Central memory CD8-positive, alpha-beta T cell (primary cell): ENCODE results near the gene PRKAR1B.

Experiments
- ATAC-seq: fragments of 150-1000 bp; cut with Tn5 transposase; replicated peaks from 2 replicates; pipeline ENCODE4 v1.10.0; 2022; ENCODE audit warnings: mild to moderate bottlenecking, moderate FRiP score, moderate number of reproducible peaks; ENCODE audit not compliant: poor library complexity, severe bottlenecking; ENCODE audit errors: extremely low read depth
- DNase-seq, 2 donors: peaks; one replicate each; pipeline ENCODE4 v3.0.0; 2021; ENCODE audit warnings: low spot score in 2 of 2
- H3K27ac Mint-ChIP-seq: one replicate; pipeline ENCODE4 v1.8.0; 2022; ENCODE audit warnings: low read depth, mild to moderate bottlenecking, moderate library complexity, mixed read lengths
- H3K27me3 Mint-ChIP-seq: one replicate; pipeline ENCODE4 v1.8.0; 2022; ENCODE audit warnings: mixed read lengths
- H3K36me3 Mint-ChIP-seq: one replicate; pipeline ENCODE4 v1.8.0; 2022; ENCODE audit warnings: mild to moderate bottlenecking, moderate library complexity, mixed read lengths; ENCODE audit not compliant: insufficient read depth
- H3K4me1 Mint-ChIP-seq: one replicate; pipeline ENCODE4 v1.8.0; 2022; ENCODE audit warnings: mixed read lengths
- H3K4me3 Mint-ChIP-seq: one replicate; pipeline ENCODE4 v1.8.0; 2022; ENCODE audit warnings: mild to moderate bottlenecking, moderate library complexity, mixed read lengths
- H3K9me3 Mint-ChIP-seq: one replicate; pipeline ENCODE4 v1.8.0; 2022; ENCODE audit warnings: mixed read lengths

The PRKAR1B gene

DNA sequence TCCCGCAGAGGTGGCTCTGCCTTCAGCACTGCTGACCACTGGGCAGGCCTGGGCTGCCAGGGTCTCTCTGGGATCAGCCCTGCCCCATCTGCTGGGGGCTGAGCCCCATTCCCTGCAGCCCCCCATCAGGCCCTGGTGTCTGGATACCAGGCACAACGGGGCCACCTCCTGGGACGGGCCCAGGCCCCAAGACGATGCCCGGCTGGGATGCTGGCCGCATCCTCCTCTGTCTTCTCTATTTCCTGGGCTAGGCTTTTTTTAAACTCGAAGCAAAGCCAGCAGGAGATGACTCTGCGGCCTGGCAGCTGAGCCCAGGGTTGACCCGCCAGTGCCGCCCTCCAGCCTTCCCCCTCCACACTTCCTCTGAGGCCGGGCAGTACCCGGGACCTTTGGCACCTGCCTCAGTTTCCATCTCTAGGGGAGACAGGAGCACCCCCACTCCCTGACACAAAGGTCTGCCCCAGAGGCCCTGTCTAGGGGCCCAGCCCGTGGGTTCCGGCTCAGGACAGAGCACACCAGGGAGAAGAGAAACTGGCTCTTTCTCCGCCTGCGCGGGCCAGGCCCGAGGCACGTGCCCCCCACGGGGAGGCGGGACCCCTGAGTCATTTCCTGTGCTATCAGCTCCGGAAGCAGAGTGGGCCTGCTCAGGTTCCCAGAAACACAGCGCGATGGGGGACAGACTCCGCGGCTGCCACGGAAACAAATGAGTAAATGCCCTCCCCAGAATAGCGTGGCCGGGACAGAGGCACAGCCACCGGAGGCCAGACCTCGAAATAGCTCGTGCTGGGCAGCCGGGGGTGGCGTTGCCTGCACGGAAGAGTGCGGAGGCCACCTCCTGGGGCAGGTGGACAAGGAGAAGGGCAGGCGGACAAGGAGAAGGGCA, 122.8 kb downstream of the PRKAR1B start:
- Mint-ChIP-seq H3K9me3 (peaks cover 4% of the 10 kb centered on the region), H3K4me3 (peak overlapping the region; percentile 97), H3K36me3 (peaks cover 19% of the 10 kb centered on the region), H3K27me3 (no peaks in the 10 kb centered on the region), H3K4me1 (peaks cover 48% of the 10 kb centered on the region), H3K27ac (peak overlapping the region; percentile 100)
- peak; percentile 83 to 92 for DNase-seq
- ATAC-seq = peak; percentile 89

DNA sequence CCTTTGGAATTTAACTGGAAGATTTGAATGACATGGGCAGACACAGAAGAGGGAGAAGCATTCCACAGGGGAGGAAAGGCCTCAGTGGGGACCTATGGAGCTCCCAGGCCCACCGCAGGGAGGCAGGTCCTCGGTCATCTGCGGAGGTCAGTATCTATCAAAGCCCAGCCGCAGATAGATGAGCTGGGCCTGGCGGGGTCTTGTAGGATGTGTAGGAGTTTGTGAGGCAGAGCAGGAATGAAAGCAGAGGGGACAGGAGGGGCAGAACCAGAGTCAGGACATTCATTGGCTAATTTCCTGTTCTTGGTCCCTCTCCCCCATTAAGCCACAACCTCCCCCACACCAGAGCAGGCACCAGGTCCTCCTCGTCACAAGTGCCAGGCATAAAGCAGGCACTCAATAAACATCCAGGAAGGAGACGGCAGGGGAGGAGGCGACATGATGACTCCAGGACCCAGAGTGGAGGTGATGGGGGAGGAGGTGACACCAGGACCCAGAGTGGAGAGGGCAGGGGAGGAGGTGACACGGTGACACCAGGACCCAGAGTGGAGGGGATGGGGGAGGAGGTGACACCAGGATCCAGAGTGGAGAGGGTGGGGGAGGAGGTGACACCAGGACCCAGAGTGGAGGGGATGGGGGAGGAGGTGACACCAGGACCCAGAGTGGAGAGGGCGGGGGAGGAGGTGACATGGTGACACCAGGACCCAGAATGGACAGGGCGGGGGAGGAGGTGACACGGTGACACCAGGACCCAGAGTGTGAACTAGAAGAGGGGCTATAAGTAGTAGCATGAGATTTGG, 123.7 kb downstream of the PRKAR1B start:
- ATAC-seq (peak; percentile 24), DNase-seq (no peak)
- Mint-ChIP-seq H3K27ac (peak overlapping the region; percentile 100), H3K36me3 (peaks cover 19% of the 10 kb centered on the region), H3K4me1 (peaks cover 45% of the 10 kb centered on the region), H3K4me3 (peak overlapping the region; percentile 59), H3K27me3 (no peaks in the 10 kb centered on the region), H3K9me3 (peaks cover 4% of the 10 kb centered on the region)

DNA sequence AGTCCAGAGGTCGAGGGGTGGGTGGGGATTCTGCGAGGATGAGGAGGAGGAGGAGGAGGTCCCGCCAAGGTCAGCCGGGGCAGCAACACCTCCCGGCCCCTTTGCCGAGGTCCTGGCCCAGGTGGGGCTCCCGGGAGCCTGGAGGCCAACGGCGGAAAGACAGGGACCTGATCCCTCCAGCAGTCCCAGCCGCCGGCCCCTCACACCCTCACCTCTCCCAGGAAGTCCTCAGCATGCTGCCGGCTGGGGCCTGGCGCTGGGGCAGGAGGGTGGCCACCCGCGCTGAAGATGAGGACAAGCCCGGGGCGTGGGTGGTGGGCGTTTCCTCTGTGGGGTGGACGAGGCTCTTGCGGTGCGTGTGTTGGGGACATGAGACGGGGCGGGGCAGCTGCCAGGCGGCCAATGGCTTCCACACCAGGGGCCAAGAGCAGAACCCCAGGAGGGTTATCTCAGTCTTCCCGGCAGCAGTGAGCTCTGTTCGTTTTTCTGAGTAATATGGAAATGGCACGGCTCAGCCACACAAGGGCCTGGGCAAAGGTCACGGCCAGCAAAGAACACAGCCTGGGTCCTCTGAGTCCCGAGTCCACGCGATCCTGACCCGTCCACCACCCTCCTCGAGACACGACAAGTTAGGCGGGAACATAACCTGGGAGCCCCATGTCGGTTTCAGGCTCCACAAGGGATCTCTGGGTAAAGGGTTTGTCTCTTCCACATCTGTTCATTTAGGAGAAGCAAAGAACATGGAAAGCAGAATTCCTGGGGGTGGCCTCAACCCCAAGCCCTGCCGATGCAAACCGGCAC, 124.5 kb downstream of the PRKAR1B start:
- H3K4me1 Mint-ChIP-seq = peaks cover 40% of the 10 kb centered on the region
- no peaks in the 10 kb centered on the region for H3K27me3 Mint-ChIP-seq
- H3K27ac Mint-ChIP-seq = peak overlapping the region; percentile 100
- H3K9me3 Mint-ChIP-seq = peaks cover 4% of the 10 kb centered on the region
- ATAC-seq (no peak), DNase-seq (no peak)
- H3K36me3 Mint-ChIP-seq = peaks cover 19% of the 10 kb centered on the region
- H3K4me3 Mint-ChIP-seq = peak overlapping the region; percentile 59

DNA sequence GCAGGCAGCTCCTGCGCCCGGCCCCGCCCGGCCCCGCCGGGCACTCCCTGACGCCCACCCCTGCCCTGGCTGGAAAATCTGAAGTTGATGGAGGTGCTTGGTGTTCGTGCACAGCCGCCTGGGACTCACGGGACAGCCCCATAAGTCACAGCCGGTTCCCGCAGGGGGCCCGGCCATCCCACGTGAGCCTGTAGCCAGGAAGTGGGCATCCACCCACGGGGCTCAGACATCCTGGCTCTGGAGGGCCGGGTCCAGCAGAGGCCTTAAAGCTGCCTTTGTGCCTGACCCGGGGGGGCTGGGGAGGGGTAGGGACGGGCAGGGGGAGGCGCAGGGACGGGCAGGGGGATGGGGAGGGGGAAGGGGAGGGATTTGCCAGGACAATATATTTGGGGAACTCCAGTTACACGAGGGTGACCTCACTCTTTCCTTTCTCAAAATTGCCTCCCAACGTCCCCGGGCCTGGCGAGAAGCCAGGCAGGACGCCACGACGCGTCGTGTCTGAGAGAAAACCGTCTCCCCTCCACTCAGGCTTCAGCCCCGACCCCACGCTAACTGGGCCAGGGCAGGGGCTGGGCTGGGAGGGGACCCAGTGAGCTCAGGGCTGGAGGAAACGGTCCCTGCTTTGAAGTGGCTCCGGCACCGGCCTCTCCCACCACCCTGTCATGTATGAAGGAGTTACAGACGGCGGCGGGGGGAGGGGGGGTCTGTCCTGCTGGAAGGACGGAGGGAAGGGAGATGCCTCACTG, 125.3 kb downstream of the PRKAR1B start:
- H3K27me3 Mint-ChIP-seq = no peaks in the 10 kb centered on the region
- H3K4me3 Mint-ChIP-seq = peak overlapping the region; percentile 45
- H3K27ac Mint-ChIP-seq = peak overlapping the region; percentile 100
- peaks cover 40% of the 10 kb centered on the region for H3K4me1 Mint-ChIP-seq
- H3K9me3 Mint-ChIP-seq = peaks cover 4% of the 10 kb centered on the region
- ATAC-seq (peak; percentile 40), DNase-seq (peak; percentile 47 to 68)
- peaks cover 19% of the 10 kb centered on the region for H3K36me3 Mint-ChIP-seq

- peak overlapping the region; percentile 45 for H3K4me3 Mint-ChIP-seq
- no peaks in the 10 kb centered on the region for H3K27me3 Mint-ChIP-seq
- no peak for DNase-seq
- H3K36me3 Mint-ChIP-seq = peaks cover 17% of the 10 kb centered on the region
- H3K27ac Mint-ChIP-seq = peak overlapping the region; percentile 100
- H3K9me3 Mint-ChIP-seq = peaks cover 4% of the 10 kb centered on the region
- peaks cover 40% of the 10 kb centered on the region for H3K4me1 Mint-ChIP-seq
- no peak for ATAC-seq
Observed at GRCh38 chr7:601036-601594, 126.0 kb downstream of the PRKAR1B start.

DNA sequence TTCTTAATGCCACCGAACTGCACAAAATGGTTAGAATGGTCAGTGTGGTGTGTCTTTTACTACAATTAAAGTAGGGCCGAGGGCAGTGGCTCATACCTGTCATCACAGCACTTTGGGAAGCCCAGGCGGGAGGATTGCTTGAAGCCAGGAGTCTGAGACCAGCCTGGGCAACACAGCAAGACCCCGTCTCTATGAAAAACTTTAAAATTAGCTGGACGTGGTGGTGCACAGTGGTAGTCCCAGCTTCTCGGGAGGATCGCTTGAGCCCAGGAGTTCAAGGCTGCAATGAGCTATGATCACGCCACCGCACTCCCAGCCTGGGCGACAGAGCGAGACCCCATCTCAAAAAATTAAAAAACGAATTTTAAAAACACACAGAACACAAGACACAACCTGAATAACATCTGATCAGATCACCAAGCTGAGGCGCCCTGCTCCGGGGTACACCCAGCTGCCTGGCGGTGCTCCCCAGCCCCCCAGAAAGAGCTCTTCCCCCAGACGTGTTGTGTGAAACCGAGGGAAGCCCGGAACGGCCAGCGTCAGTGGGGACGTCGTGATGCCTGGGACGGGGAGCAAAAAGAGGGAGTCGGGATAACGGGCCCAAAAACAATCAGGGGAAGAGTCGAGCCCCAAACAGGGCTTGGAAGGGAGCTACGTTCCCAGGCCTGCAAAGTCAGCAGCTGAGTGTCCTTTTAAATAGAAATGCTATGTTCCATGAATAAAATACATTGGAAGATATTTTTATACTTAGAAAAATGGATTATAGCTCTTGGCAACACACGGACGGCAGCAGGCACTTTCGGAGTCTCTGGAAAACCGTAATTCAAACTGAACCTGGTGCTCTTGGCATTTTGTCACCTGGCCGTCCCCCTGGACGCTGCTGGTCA, 126.7 kb downstream of the PRKAR1B start:
- Mint-ChIP-seq H3K27me3 (no peaks in the 10 kb centered on the region), H3K4me3 (no peak overlapping the region)

GRCh38 chr7:598899-599298, 128.2 kb downstream of the PRKAR1B start:
- DNase-seq (no peak), ATAC-seq (no peak)
- H3K27ac Mint-ChIP-seq = no peak overlapping the region
- peaks cover 25% of the 10 kb centered on the region for H3K4me1 Mint-ChIP-seq
- no peak overlapping the region for H3K4me3 Mint-ChIP-seq
- H3K27me3 Mint-ChIP-seq = no peaks in the 10 kb centered on the region
- peaks cover 10% of the 10 kb centered on the region for H3K36me3 Mint-ChIP-seq
- no peaks in the 10 kb centered on the region for H3K9me3 Mint-ChIP-seq

More for the DNA sequence above, 126.7 kb downstream of the PRKAR1B start:
- ATAC-seq = no peak
- H3K36me3 Mint-ChIP-seq = peaks cover 15% of the 10 kb centered on the region
- H3K27ac Mint-ChIP-seq = peak overlapping the region; percentile 100
- no peak for DNase-seq
- peaks cover 39% of the 10 kb centered on the region for H3K4me1 Mint-ChIP-seq
- peaks cover 4% of the 10 kb centered on the region for H3K9me3 Mint-ChIP-seq

- ATAC-seq (no peak), DNase-seq (no peak)
- Mint-ChIP-seq H3K27ac (no peak overlapping the region), H3K36me3 (peaks cover 4% of the 10 kb centered on the region), H3K4me1 (peaks cover 13% of the 10 kb centered on the region), H3K4me3 (no peak overlapping the region), H3K9me3 (no peaks in the 10 kb centered on the region), H3K27me3 (no peaks in the 10 kb centered on the region)
Observed at GRCh38 chr7:597348-598178, 129.5 kb downstream of the PRKAR1B start.

- Mint-ChIP-seq H3K4me1 (peaks cover 9% of the 10 kb centered on the region), H3K27ac (no peak overlapping the region), H3K27me3 (no peaks in the 10 kb centered on the region), H3K4me3 (no peak overlapping the region), H3K9me3 (no peaks in the 10 kb centered on the region), H3K36me3 (peaks cover 2% of the 10 kb centered on the region)
- ATAC-seq = no peak
- DNase-seq = no peak
Observed at GRCh38 chr7:596819-597182, 130.3 kb downstream of the PRKAR1B start.

DNA sequence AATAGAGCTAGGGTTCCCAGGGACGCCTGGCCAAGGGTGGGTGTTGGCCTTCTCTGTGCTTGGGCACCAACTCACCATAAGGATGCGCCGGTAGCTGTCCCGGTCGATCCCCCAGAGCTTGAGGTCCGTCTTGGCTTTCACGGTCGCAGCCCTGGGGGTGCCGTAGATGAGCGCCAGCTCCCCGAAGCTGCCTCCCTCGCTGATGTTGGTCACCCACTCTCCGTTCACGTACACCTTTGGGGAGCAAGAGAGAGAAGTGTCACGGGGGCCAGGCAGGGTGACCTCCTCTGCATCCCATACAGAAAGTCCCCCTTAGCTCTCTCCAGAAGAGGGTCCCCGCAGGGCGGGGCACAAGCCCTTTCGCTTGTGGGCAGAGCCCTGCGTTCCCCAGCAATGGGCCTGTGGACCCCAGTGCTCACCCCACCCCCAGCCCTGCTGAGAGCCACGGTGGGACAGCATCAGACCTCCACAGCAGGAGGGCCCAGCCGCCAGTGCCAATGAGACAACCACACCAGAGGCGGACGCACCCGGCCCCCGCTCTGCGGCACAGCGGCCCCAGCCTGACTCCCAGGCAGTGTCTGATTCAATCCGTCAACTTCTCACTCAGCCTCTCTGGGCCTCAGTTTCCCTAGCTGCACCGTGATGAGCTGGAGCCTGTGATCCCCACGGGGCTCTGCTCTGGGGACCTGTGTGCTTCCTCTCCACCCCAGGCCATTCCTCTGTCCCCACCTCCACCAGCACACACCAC, 130.8 kb downstream of the PRKAR1B start:
- Mint-ChIP-seq H3K4me3 (no peak overlapping the region), H3K4me1 (peaks cover 3% of the 10 kb centered on the region), H3K27ac (peak overlapping the region; percentile 22), H3K27me3 (no peaks in the 10 kb centered on the region), H3K9me3 (no peaks in the 10 kb centered on the region), H3K36me3 (peaks cover 2% of the 10 kb centered on the region)
- DNase-seq (no peak), ATAC-seq (no peak)
